Body of pancreas (tissue), 4 donors: ENCODE results near the gene CAMTA1.

Experiments used
- CTCF ChIP-seq, 7 experiments: fragments of 450-650 bp in 4 of 7; fragments of 200-600 bp in 3 of 7; sonication (generic) in 3 of 7; IDR thresholded peaks; one replicate each; pipeline ENCODE4 v1.5.1; 2016 to 2019; ENCODE audit warnings: antibody characterized with exemption in 7 of 7
- POLR2A ChIP-seq, 3 donors: fragments of 450-650 bp; IDR thresholded peaks; one replicate each; pipeline ENCODE4 v1.6.1; 2016; ENCODE audit warnings: antibody characterized with exemption in 3 of 3, mild to moderate bottlenecking in 2 of 3

GRCh38 chr1:6953907-6954364, 168.7 kb downstream of the CAMTA1 start:
- TF ChIP-seq POLR2A (IDR thresholded peaks at IDR 0.05) (no peak), CTCF (IDR thresholded peaks at IDR 0.05) (no peak)
